ENCODE measurements around the gene MTA3.

DNA sequence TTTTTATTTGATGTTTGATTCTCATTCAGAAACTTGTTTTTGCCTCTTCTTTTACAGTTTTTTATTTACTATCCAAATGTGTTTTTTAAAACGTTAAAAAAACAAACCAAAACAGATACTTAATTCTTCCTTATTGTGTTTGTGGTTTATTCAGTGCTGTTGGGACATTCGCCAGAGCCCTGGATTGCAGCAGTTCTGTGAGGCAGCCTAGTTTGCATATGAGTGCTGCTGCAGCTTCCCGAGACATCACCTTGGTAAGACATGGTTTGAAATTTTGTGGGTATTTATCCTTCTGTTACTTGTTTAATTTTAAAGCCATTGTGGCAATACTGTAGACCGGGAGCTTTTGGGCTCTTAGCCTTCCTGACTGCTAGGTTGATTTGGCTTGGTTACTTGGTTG lies 91.2 kb downstream of the MTA3 start:
- TF ChIP-seq EP300 (IDR thresholded peaks at IDR 0.05; ENCODE audit: borderline replicate concordance), result no peak
- no peak for TF ChIP-seq REST (IDR thresholded peaks at IDR 0.05; ENCODE audit: low read depth)
- TF ChIP-seq, protein P1, sequence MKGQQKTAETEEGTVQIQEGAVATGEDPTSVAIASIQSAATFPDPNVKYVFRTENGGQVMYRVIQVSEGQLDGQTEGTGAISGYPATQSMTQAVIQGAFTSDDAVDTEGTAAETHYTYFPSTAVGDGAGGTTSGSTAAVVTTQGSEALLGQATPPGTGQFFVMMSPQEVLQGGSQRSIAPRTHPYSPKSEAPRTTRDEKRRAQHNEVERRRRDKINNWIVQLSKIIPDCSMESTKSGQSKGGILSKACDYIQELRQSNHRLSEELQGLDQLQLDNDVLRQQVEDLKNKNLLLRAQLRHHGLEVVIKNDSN (IDR thresholded peaks at IDR 0.05), result no peak
- no peak for TF ChIP-seq RAD21 (IDR thresholded peaks at IDR 0.05; ENCODE audit: low read depth)
- no peak for TF ChIP-seq FOXM1 (IDR thresholded peaks at IDR 0.05; ENCODE audit: borderline replicate concordance, low read depth)
- no peak for TF ChIP-seq CEBPB (IDR thresholded peaks at IDR 0.05)
- TF ChIP-seq TAF1 (IDR thresholded peaks at IDR 0.05; ENCODE audit: low read depth), result no peak
- TF ChIP-seq TCF12 (IDR thresholded peaks at IDR 0.05; ENCODE audit: low read depth), result no peak
- no peak for TF ChIP-seq CREB1 (IDR thresholded peaks at IDR 0.05; ENCODE audit: low read depth)
- TF ChIP-seq TEAD4 (IDR thresholded peaks at IDR 0.05), result no peak
- no peak for TF ChIP-seq MAX (IDR thresholded peaks at IDR 0.05)
- TF ChIP-seq NFIC (IDR thresholded peaks at IDR 0.05), result no peak
